GM10847 (cell line): ENCODE results near the gene TRMT1.

ENCODE experiments used
- POLR2A ChIP-seq: IDR thresholded peaks from 2 replicates; pipeline ENCODE4 v1.6.1; 2011; ENCODE audit not compliant: insufficient read length; ENCODE audit errors: extremely low read depth

TRMT1 gene

DNA sequence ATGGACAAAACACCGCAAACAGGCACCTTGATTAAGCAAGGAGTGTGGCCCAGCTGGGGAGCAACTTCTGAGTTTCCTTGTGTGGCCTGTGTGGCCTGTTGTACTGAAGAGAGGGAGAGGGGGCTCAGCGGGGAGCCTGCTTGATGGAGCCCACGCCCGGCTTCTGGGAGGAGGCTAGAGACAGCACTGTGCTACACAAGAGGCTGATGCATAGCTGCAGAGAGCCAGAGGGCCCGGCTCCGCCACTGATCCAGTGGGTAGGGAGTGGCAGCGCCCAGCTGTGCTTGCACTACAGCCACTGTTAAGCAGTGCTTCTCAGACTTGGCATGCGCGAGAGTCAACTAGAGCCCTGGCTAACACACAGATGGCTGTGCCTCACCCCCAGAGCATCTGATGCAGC is 32.9 kb downstream of the TRMT1 start:
- TF ChIP-seq POLR2A: no peak

DNA sequence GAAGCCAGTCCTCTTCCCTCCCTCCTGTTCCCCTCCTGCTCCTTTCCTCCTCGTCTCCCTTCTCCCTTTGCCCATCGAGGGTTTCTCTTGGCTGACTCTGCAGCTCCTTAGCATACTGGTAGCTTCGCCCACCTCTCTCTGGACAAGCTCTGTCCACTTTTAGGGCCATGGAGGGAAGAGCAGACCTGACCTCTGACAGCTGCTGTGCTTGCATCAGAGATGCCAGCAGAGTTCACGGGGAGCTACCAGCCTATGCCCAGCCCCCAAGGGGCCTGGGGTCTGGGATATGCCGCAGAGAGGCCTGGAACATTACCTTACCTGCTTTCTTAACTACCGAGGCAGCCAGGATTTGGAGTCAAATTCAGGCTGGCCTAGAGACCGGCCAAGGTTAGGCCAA is 33.5 kb downstream of the TRMT1 start:
- no peak for TF ChIP-seq POLR2A

GRCh38 chr19:13082192-13083007 is 34.1 kb downstream of the TRMT1 start:
- no peak for TF ChIP-seq POLR2A

DNA sequence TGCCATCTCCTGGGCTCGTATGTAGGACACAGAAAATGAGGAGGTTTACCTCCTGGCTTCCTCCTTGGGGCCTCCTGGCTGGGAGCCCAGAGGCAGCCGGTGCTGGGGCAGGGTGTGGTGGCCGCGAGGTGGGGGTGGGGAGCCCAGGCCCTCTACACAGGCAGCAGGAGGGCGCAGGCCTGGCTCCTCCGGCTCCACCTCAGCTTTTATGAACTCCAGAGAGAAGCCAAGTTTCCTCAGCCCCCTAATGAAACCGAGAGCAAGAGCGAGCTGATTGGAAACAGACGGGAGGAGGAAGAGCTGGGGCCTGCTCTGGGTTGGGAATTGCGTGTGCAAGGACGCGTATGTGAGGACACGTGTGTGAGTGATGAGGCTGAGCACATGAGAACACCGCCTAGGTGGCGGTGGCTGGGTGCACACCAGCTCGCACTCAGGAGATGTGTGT is 37.0 kb downstream of the TRMT1 start:
- TF ChIP-seq POLR2A: no peak

DNA sequence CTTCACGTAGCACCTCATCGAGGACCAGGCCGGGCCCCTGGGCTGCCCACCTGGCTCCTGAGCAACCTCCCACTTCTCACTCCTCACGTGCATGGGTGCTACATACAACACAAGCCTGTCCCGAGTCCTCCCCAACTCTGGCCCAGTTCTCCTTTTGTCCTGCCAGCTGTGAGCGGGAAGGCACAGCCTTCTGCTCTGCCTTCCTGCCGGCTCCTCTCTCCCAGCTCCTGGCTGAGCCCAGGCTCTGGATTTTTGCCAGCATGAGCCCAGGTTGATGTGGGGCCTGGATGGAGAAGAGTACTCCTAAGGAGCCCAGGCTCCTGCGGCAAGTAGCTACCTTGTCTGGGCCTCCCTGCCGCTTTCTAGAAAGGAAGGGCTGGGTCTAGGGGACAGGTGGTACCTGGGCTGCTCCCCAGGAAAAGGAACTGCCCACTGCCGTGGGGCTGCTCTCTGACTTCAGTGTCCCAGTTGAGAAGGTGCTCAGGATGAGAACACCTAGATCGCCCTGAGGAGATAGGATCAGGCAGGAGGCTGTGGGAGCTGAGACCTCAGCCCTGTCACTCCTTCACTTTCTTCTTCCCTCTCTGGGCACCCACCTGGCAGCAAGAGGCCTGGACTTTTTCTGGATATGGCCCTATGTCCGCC is 37.5 kb downstream of the TRMT1 start:
- no peak for TF ChIP-seq POLR2A

GRCh38 chr19:13078381-13078780 is 38.2 kb downstream of the TRMT1 start:
- TF ChIP-seq POLR2A: no peak

GRCh38 chr19:13077240-13077639 is 39.3 kb downstream of the TRMT1 start:
- TF ChIP-seq POLR2A: no peak

DNA sequence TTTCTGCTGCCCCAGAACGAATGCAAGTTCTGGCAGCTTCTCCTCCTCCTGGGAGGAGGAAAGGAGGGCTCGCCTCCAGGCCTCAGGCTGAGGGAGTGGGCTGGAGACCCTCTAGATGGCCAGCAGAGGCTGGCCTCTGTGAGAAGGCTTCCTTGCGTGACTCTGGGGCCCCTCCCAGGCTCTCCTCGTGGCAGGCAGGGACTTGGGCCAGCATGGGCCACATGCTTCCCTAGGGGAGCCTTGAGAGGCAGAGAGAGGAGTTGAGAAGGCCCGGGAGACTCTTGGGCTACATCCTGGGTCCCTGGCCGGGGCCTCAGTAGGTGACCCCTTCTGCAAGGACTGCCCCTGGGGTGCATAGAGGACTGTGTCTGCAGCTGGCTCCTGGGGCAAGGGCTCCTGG is 39.8 kb downstream of the TRMT1 start:
- TF ChIP-seq POLR2A: no peak

DNA sequence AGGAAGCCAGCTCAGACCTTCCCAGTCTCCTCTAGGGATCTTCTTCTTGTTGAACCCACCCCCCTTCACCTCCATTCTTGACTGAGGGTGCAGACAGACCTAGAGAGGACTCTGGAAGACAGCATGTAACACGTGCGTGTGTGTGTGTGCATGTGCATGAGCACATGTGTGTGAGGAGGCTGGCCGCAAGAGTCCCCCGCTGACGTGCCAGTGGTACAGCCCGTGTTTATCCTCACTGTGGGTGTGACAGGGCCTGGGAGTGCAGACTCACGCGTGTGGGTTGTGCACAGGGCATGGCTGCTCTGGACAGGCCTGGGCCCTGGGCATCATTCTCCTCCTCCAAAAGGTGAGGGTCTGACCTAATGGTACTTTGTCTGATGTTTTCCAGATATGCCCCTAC is 40.2 kb downstream of the TRMT1 start:
- TF ChIP-seq POLR2A: no peak

DNA sequence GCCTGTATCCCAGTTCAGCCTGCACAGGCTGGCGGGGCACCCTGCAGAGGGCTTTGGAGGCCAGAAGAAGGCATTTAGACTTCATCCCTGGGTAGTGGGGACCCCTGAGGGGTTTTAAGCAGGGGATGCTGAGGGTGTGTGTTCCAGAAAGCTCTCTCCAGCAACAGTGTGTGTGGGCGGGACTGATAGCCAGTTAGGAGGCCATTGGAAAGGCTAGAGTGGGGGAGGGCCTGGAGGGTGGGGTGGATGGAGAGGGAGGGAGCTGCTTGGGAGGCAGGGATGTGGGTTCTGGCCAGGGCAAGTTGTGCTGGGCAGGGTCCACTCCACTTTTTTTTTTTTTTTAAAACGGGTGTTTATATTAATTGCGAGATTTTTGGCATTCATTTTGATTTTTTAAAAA is 42.2 kb downstream of the TRMT1 start:
- TF ChIP-seq POLR2A: no peak

DNA sequence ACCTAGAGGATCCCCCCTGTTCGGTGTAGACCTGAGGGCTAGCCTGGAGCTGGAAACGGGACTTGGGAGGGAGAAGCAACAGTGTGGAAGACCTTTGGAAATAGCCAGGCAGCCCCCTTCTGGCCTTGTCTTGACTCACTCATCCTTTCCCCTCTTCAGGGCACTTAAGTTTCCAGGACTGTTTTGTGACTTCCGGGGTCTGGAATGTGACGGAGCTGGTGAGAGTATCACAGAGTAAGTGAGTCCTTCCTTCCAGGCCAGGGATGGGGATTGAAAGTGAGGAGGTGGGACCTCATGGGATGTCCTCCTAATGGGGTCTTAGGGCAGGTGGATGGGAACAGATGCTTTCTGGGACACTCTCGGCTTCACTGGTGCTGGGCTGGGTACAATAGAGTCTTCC is 43.3 kb downstream of the TRMT1 start:
- TF ChIP-seq POLR2A: no peak

DNA sequence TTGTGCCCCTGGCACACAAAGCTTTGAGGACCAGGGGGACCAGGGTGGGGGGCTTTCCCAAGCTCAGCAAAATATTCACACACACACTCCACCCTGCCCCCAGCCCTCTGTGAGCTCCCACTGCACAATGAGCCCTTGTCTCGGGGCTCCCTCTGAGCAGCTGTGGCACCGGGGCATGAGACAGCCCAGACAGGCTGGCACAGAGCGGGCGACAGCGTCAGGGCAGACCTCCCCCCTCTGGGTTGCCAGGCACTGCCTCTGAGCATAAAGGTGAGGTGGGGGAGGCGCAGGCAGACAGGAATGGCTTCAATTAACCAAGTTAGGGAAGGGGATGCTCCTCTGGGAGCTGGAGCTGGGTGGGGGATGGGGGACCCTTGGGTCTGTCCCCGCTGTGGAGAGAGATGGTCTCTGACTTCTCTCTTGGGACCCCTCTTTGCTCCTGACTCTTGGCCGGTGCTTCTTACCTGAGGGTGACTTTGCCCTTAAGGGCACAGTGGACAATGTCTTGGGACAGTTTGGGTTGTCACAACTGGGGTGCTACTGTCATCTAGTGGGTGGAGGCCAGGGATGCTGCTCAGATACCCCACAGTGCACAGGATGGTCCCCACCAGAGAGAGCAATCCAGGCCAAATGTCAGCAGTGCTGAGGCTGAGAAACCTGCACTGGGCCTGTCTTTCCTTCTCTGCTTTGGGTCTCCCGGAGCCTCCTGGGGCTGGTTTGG is 44.2 kb downstream of the TRMT1 start:
- no peak for TF ChIP-seq POLR2A

DNA sequence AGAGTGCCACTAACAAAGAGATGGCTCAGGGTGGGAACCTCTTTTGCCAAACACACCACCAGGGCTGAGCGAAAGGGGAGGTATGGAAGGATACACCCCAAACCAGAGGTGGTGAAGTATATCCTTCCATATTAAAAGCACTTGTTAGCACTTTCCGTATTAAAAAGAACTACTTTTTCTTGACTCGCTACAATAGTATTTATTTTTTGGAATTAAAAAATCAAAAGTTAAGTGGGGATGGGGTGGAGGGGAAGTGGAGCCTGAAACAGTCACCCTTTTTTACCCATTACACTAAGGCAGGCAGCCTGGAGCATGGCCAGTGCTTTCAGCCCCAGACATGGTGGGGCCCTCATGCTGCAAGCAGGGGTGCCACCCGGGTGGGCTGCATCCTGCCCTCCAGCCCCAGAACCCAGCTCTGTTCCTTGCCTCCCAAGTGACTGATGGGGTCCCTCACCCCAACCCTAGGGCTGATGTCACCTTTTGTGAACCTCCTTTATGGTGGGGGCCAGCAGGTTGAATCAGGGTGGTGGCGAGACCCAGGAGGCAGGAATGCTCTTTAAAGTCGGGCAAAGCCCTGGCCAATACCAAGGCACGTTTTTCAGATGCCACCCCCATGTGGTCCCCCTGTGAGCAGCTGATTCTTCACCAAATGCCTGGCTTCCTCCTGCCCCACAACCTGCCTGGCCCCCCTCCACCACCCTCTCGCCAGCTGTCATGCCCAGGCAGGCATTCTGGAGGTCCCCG is 44.9 kb downstream of the TRMT1 start:
- no peak for TF ChIP-seq POLR2A

DNA sequence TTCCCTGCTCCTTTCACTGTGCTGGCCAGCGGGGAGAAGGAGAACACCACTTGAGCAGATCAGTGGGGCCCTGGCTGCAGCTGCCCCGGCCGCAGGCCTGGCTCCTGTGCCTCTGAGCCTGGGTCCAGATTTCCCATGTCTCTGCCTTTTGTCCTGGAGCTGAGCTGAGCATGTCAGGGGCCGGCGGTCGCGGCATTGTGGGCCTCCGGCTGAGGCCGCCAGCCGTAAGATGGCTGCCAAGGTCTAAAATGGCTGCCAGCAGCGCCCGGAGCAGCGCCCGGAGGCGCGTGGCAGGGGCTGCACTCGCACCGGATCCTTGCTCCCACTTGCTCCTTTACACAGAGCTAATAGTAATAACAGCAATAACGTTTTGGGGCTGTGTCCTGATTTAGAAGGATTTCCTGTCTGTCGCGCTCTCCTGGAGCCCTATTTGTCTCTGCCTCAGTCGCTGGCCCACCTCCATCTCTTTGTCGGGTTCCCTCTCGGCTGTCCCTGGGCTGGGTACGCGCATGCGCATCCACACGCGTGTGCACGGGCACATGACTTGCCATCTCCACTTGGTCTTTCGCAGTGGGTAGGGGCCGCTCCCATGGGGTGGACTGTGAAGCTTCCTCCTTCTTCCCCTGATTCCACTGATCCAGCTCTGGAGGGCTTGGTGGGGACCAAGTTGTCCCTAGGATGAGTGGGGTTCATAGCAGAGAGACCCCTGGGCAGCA is 46.0 kb downstream of the TRMT1 start:
- no peak for TF ChIP-seq POLR2A
